HepG2 (cell line): ENCODE measurements around the gene DOK5. TPM values are rescaled to one million over a fixed set of nuclear protein-coding genes. Genes with fewer than 3 reads are reported as not detected.

Experiments
- ATAC-seq: fragments of 200-7000 bp; cut with Tn5 transposase; 3 replicates; pipeline ENCODE4 v1.9.1; 2020; ENCODE audit warnings: mild to moderate bottlenecking, moderate library complexity
- BruUV-seq: library from RNA; stranded (reverse); fragments of 400-500 nt; replicated peaks from 2 replicates; lab custom pipeline; 2021; lab: Mats Ljungman, UMichigan
- CTCF ChIA-PET: fragments of 300-600 bp; formaldehyde crosslinking; extraction: SDS; loops from one replicate; lab custom pipeline; 2021; ENCODE audit warnings: low total read pairs, inconsistent platforms, low intra/inter-chr PET ratio; lab: Yijun Ruan, JAX
- POLR2A ChIA-PET: fragments of 350-600 bp; sonication (Branson Sonifier 250); formaldehyde crosslinking; loops from one replicate; lab custom pipeline; 2020; ENCODE audit warnings: antibody characterized with exemption, inconsistent platforms; lab: Yijun Ruan, JAX
- DNase-seq: peaks from one replicate; pipeline ENCODE4 v3.0.0-alpha.2; 2015; ENCODE audit warnings: low spot score
- FAIRE-seq: peaks from 3 replicates; lab custom pipeline; 2011; peaks lifted over from hg19 to GRCh38; lab: Jason Lieb, UNC
- H2AFZ ChIP-seq: one replicate; pipeline ENCODE4 v1.6.1; 2011; ENCODE audit warnings: low read length, inconsistent platforms
- H3K27ac ChIP-seq: fragments of 300-600 bp; 3 replicates; pipeline ENCODE4 v1.8.0; 2011; ENCODE audit warnings: mixed run types, mild to moderate bottlenecking, mixed read lengths, low read length, inconsistent platforms; ENCODE audit not compliant: insufficient read depth; ENCODE audit errors: extremely low read length
- H3K27me3 ChIP-seq, 2 experiments: fragments of 200-600 bp in 1 of 2; 2 replicates in 1 of 2; 3 replicates in 1 of 2; pipeline versions ENCODE4 v1.6.0 to v1.8.0; 2011; ENCODE audit warnings: low read length in 2 of 2, mild to moderate bottlenecking in 2 of 2, moderate library complexity in 2 of 2, inconsistent platforms in 1 of 2; ENCODE audit not compliant: insufficient read depth in 2 of 2, control insufficient read depth in 1 of 2
- H3K36me3 ChIP-seq, 2 experiments: fragments of 200-600 bp in 1 of 2; replicated peaks in 1 of 2; 2 replicates in 1 of 2; 3 replicates in 1 of 2; pipeline versions ENCODE4 v1.5.1 to v1.8.0; 2011; ENCODE audit warnings: low read length in 2 of 2, inconsistent platforms in 1 of 2; ENCODE audit not compliant: insufficient read depth in 2 of 2, control insufficient read depth in 1 of 2
- H3K4me1 ChIP-seq: 2 replicates; pipeline ENCODE4 v1.5.1; 2012; ENCODE audit warnings: low read length, inconsistent platforms; ENCODE audit not compliant: insufficient read depth
- H3K4me2 ChIP-seq: 2 replicates; pipeline ENCODE4 v1.6.0; 2011; ENCODE audit warnings: low read depth, low read length, inconsistent platforms
- H3K4me3 ChIP-seq, 3 experiments: fragments of 200-600 bp in 1 of 3; sonication (generic), shearing (Covaris generic) in 1 of 3; replicated peaks in 1 of 3; 2 replicates each; pipeline ENCODE4 v1.5.1; 2011 to 2016; ENCODE audit warnings: low read length in 3 of 3, inconsistent platforms in 2 of 3, low read depth in 2 of 3, mild to moderate bottlenecking in 2 of 3, control low read depth in 1 of 3, mixed read lengths in 1 of 3; ENCODE audit not compliant: insufficient read depth in 1 of 3
- H3K79me2 ChIP-seq: one replicate; pipeline ENCODE4 v1.6.1; 2011; ENCODE audit warnings: low read length, inconsistent platforms; ENCODE audit not compliant: insufficient read depth
- H3K9ac ChIP-seq: 2 replicates; pipeline ENCODE4 v1.6.0; 2011; ENCODE audit warnings: mild to moderate bottlenecking, low read depth, low read length, inconsistent platforms; ENCODE audit not compliant: insufficient read depth
- H3K9me3 ChIP-seq: 2 replicates; pipeline ENCODE4 v1.5.1; 2012; ENCODE audit warnings: mild to moderate bottlenecking, low read length
- H4K20me1 ChIP-seq: 2 replicates; pipeline ENCODE4 v1.6.0; 2011; ENCODE audit warnings: inconsistent platforms, mild to moderate bottlenecking, low read length, moderate library complexity; ENCODE audit not compliant: insufficient read depth
- CREM ChIP-seq, 2 experiments: sonication (generic) in 1 of 2; formaldehyde crosslinking in 1 of 2; IDR thresholded peaks; 2 replicates each; pipeline versions ENCODE4 v1.4.0 to v1.6.1; 2016 to 2020; ENCODE audit warnings: antibody characterized with exemption in 1 of 2, mild to moderate bottlenecking in 1 of 2, missing genetic modification reagents in 1 of 2
- DNMT3B ChIP-seq: conservative IDR thresholded peaks from 2 replicates; pipeline ENCODE4 v1.6.1; 2016; ENCODE audit warnings: missing biosample characterization, control low read depth
- KLF6 ChIP-seq: IDR thresholded peaks from 2 replicates; pipeline ENCODE4 v1.8.0; 2016; ENCODE audit warnings: missing biosample characterization, missing genetic modification reagents
- SIX4 ChIP-seq: sonication (generic); formaldehyde crosslinking; IDR thresholded peaks from 2 replicates; pipeline ENCODE4 v1.4.0; 2020; ENCODE audit warnings: missing genetic modification reagents
- SP140L ChIP-seq: sonication (generic); formaldehyde crosslinking; IDR thresholded peaks from 2 replicates; pipeline ENCODE4 v1.4.0; 2020; ENCODE audit warnings: missing genetic modification reagents, borderline replicate concordance
- SRSF4 ChIP-seq: fragments of 200-400 bp; formaldehyde crosslinking; IDR thresholded peaks from one replicate; pipeline ENCODE4 v1.6.1; 2018; ENCODE audit warnings: mild to moderate bottlenecking, low read depth, low read length, moderate library complexity; ENCODE audit not compliant: poor library complexity, severe bottlenecking
- SRSF9 ChIP-seq: fragments of 200-400 bp; formaldehyde crosslinking; IDR thresholded peaks from 2 replicates; pipeline ENCODE4 v1.6.1; 2018; ENCODE audit warnings: borderline replicate concordance, mild to moderate bottlenecking, low read depth, low read length; ENCODE audit not compliant: insufficient read depth, poor library complexity, severe bottlenecking
- TAF15 ChIP-seq: fragments of 200-400 bp; formaldehyde crosslinking; IDR thresholded peaks from one replicate; pipeline ENCODE4 v1.6.1; 2018; ENCODE audit warnings: mild to moderate bottlenecking, low read depth, low read length; ENCODE audit not compliant: poor library complexity, severe bottlenecking
- ZFP36L2 ChIP-seq: sonication (generic); formaldehyde crosslinking; IDR thresholded peaks from 2 replicates; pipeline ENCODE4 v1.4.0; 2020; ENCODE audit warnings: missing genetic modification reagents
- WGBS: methylation state at CpG from one replicate; pipeline ENCODE4 v1.1.6; 2017; ENCODE audit warnings: low lambda C conversion rate; 5-methylcytosine and 5-hydroxymethylcytosine counted together
- in situ Hi-C: cut with HindIII; loops from 2 replicates; pipeline ENCODE4 v1.10.0; 2017; ENCODE audit warnings: low pct_unique_long_range_greater_than_20kb; ENCODE audit not compliant: extremely low pct_ligation_motif_present
- intact Hi-C: fragments of 100-400 bp; cut with micrococcal nuclease; formaldehyde crosslinking; loops from one replicate; pipeline ENCODE4 v1.10.0; 2022; ENCODE audit not compliant: unreplicated experiment
- polyA plus RNA-seq, 8 experiments: library from polyadenylated mRNA; depleted of rRNA in 3 of 8; stranded (reverse) in 7 of 8; unstranded in 1 of 8; fragments of >200 nt; fragmentation: Illumina TruSeq in 4 of 8; extraction: Trizol in 4 of 8; gene quantifications; 2 replicates each; pipeline versions ENCODE4 v1.2.1 to v1.2.3, GENCODE V29; 2011 to 2016; ENCODE audit warnings: low read depth in 4 of 8, missing spikeins in 1 of 8, mixed read lengths in 1 of 8; ENCODE audit not compliant: insufficient read depth in 1 of 8
- total RNA-seq, 5 experiments: library from RNA; depleted of rRNA; stranded (reverse); fragments of >200 nt; fragmentation: Illumina TruSeq; extraction: Trizol; gene quantifications; 2 replicates each; pipeline ENCODE4 v1.2.3, GENCODE V29; 2016; ENCODE audit warnings: low read depth in 1 of 5
- TF ChIP-seq, protein P1 (sequence below): sonication (generic); formaldehyde crosslinking; IDR thresholded peaks from 2 replicates; pipeline ENCODE4 v1.5.0; 2020; ENCODE audit warnings: missing genetic modification reagents
- TF ChIP-seq, protein P2 (sequence below): sonication (generic); formaldehyde crosslinking; IDR thresholded peaks from 2 replicates; pipeline ENCODE4 v1.8.1; 2023; ENCODE audit warnings: mild to moderate bottlenecking, inconsistent platforms, moderate library complexity, missing genetic modification reagents, borderline replicate concordance
- TF ChIP-seq, protein P3 (sequence below): sonication (generic); formaldehyde crosslinking; IDR thresholded peaks from 2 replicates; pipeline ENCODE4 v1.9.0; 2022; ENCODE audit warnings: missing genetic modification reagents, mild to moderate bottlenecking, borderline replicate concordance

DOK5 gene
- total and polyA plus RNA-seq, 2 of the 13 experiments (the other 11 are each of a cell fraction or from before 2014, with no cell fraction given) = not detected

DNA sequence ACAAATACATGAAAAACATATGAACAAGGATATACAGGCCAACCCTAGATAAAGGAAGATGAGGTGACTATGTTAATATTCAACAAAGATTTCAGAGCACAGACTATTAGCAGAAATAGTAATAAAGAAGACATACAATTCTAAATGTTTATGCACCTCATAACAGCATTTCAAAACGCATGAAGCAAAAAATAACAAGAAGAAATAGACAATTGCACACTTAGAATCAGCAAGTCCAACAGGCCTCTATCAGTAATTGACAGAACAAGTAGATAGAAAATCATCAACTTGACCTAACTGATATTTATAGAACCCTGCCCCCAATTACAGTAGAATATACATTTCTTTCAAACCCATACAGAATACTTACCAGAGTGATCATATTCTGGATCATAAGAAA lies 11.4 kb upstream of the DOK5 start:
- H3K9ac ChIP-seq = no peak overlapping the region
- no peak overlapping the region for H3K27ac ChIP-seq
- H3K36me3 ChIP-seq = no peaks in the 10 kb centered on the region
- ChIA-PET POLR2A (no interaction called here), CTCF (no interaction called here)
- DNase-seq (no peak), FAIRE-seq (no peak), ATAC-seq (no peak)
- no peak overlapping the region for H3K4me3 ChIP-seq
- no peaks in the 10 kb centered on the region for H3K27me3 ChIP-seq
- no peaks in the 10 kb centered on the region for H3K79me2 ChIP-seq
- H4K20me1 ChIP-seq = no peaks in the 10 kb centered on the region
- no TSS peak for BruUV-seq
- no peaks in the 10 kb centered on the region for H3K4me1 ChIP-seq
- intact Hi-C loops = no loop called here
- no peak overlapping the region for H3K4me2 ChIP-seq
- TF ChIP-seq, protein P1, sequence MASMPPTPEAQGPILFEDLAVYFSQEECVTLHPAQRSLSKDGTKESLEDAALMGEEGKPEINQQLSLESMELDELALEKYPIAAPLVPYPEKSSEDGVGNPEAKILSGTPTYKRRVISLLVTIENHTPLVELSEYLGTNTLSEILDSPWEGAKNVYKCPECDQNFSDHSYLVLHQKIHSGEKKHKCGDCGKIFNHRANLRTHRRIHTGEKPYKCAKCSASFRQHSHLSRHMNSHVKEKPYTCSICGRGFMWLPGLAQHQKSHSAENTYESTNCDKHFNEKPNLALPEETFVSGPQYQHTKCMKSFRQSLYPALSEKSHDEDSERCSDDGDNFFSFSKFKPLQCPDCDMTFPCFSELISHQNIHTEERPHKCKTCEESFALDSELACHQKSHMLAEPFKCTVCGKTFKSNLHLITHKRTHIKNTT (CRISPR knock-in tag) = no peak
- TF ChIP-seq SIX4 (no peak), ZFP36L2 (CRISPR knock-in tag) (no peak), CREM (IDR thresholded peaks at IDR 0.05) (no peak), CREM (CRISPR knock-in tag; IDR thresholded peaks at IDR 0.05) (no peak), TAF15 (no peak), SRSF9 (no peak), KLF6 (CRISPR knock-in tag) (no peak), SP140L (CRISPR knock-in tag) (no peak), DNMT3B (CRISPR knock-in tag) (no peak), SRSF4 (no peak)
- TF ChIP-seq, protein P2, sequence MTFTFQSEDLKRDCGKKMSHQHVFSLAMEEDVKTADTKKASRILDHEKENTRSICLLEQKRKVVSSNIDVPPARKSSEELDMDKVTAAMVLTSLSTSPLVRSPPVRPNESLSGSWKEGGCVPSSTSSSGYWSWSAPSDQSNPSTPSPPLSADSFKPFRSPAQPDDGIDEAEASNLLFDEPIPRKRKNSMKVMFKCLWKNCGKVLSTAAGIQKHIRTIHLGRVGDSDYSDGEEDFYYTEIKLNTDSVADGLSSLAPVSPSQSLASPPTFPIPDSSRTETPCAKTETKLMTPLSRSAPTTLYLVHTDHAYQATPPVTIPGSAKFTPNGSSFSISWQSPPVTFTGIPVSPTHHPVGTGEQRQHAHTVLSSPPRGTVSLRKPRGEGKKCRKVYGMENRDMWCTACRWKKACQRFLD (CRISPR knock-in tag) = no peak
- TF ChIP-seq, protein P3, sequence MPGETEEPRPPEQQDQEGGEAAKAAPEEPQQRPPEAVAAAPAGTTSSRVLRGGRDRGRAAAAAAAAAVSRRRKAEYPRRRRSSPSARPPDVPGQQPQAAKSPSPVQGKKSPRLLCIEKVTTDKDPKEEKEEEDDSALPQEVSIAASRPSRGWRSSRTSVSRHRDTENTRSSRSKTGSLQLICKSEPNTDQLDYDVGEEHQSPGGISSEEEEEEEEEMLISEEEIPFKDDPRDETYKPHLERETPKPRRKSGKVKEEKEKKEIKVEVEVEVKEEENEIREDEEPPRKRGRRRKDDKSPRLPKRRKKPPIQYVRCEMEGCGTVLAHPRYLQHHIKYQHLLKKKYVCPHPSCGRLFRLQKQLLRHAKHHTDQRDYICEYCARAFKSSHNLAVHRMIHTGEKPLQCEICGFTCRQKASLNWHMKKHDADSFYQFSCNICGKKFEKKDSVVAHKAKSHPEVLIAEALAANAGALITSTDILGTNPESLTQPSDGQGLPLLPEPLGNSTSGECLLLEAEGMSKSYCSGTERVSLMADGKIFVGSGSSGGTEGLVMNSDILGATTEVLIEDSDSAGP = no peak
- H3K9me3 ChIP-seq = no peaks in the 10 kb centered on the region
- no peak overlapping the region for H2AFZ ChIP-seq
- in situ Hi-C loops = no loop called here
- 3% methylated on average over 1 of the region's 1 CpG for WGBS
